Effector CD8-positive, alpha-beta T cell (primary cell): ENCODE data around the gene BCAS2.

Experiments used
- DNase-seq: peaks from one replicate; lab custom pipeline; 2025; lab: John Stamatoyannopoulos, UW

BCAS2 gene

DNA sequence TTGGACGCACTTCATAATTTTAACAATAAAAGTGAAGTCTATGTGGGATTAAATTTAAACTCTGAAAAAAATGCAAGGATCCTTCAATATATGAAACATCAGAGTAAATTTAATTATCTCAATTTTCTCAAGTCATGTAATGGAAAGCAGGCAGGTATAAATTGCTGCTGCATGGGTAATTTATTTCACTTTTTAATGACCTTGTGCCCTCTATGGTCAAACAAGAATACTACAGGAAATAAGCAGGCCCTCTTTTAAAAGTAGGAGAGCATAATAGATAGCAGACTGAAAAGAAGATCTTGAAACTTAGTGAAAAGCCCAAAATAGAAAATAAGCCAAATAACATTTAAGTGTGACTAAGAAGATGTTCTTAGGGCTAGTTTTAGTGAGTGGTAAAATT lies 22.9 kb downstream of the BCAS2 start:
- DNase-seq = no peak

DNA sequence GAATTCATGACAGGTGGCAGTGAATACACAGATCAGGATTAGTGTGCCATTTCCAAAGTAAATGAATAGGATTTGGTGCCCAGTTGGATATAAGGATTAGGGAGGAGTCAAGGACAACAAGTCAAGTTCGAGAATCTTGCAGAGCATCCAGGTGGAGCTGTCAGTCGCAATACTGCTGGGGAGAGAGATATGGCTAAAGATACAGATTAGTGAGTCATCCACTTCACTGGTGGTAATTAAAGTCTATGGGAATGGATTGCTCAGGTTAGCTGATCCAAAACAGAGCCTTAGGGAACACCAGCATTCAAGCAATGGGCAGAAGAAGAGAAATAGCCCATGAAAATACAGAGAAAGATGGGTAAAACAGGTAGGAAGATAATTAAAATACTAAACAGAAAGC lies 26.8 kb downstream of the BCAS2 start:
- no peak for DNase-seq

DNA sequence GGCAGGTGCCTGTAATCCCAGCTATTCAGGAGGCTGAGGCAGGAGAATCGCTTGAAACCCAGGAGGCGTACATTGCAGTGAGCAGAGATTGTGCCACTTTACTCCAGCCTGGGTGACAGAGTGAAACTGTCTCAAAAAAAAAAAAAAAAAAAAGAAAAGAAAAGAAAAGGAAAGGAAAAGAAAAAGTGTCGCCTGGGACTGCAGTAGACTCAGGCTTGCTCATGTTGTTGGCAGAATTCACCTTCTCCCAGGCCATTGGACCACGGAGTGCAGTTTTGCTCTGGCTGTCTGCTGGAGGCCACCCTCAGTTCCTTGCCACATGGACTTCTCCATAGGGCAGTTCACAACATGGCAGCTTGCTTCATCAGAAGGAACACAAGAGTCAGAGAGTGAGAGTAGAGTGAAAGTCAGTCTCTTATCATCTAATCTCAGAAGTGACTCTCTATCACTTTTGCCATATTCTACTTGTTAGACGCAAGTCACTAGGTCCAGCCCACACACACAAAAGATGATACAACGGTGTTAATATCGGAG lies 29.2 kb downstream of the BCAS2 start:
- no peak for DNase-seq

DNA sequence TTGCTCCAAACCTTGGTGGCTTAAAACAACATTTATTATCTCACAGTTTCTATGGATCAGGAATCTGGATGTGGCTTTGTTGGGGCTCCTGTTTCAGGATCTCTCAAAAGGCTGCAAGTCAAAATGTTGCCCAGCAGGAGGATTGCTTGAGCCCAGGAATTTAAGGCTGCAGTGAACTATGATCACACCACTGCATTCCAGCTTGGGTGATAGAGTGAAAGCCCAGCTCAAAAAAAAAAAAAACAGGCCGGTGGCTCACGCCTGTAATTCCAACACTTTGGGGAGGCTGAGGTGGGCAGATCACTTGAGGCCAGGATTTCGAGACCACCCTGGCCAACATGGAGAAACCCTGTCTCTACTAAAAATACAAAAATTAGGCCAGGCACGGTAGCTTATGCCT lies 30.0 kb downstream of the BCAS2 start:
- DNase-seq = no peak

DNA sequence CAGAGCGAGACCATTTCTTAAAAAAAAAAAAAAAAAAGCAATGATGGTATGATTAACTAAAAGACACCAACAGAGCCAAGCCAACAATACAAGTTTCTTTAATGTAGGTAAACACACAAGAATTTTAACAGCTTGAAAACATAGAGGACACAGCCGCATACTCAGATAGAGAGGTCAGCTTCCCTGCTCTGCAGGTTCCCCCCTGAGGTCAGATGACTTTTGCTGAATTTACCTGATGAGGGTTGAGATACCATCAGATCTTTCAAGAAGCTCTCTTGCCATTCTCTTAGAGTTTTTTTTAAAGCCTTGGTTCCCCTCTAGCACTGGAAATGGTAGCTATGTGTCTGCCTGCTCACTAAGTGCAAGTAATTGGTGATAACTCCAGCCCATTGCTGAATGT lies 31.1 kb downstream of the BCAS2 start:
- no peak for DNase-seq

DNA sequence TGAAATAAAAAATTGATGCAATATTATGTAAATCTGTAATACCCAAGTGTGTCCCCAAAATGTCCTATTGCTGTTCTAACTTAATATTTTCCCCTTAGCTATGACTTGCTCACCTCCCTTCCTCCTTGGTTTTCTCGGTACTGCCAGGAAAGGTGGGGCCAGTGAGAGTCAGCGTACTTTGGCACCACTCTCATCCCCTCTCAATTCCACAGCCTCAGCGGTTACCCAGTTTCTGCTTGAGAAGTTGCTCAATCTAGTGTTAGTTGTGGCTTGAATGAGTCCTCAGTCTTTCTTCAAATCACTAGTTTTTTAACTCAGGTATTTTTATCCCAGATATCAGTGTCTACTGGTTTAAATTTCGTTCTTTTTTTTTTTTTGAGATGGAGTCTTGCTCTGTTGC lies 32.3 kb downstream of the BCAS2 start:
- no peak for DNase-seq

DNA sequence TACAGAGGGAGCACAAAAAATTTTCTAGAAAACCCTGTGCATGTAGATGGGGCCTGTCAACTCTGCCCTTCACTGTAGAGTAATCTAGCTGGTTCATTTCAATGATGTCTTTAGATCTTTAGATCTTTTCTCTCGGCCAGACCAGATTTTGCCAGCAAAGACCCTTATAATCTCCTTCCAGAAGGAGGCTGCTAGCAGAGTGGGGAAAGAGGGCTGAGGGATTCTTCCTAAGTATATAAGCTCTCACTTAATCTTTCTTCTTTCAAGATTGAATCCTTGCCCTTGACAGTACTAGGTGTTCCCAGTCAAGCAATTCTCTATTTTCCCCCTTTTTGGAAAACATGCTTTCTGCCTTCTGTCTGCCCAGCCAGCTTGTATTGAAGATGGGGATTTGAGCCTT lies 34.3 kb downstream of the BCAS2 start:
- DNase-seq = no peak

DNA sequence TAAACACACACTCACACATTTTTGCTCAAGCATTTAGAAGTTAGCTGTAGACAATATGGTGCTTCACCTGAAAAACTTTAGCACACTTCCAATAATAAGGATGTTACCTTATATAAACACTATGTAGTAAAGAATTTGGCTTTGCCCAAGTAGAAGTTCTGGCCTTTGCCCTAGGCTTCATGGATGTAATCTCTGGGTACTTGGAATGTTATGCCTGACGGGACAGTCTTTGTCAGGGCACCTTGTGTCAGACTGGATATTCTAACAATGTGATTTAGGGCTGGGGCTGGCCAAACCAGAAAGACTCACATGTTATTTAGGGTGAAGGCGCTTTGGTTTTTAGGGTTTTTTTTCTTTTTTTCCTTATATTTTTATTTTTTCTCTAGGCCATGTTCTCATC lies 35.6 kb downstream of the BCAS2 start:
- DNase-seq = no peak

DNA sequence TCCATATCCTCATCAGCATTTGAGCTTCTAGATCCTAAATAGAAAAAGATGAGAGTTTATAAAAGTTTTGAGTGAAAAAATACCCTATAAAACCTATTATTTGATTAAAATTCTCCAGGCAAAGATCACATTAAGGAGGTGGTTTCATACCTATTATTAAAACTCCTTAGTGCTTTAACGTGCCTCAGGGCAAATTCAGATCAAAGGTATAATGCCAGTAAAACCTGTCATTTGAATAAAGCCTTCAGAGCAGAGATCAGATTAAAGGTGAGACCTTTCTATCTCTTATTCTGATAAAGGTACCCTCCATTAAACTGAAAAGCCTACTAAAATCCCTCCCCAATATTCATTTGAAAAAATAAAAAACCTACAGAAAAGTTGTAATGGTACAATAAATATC lies 36.1 kb downstream of the BCAS2 start:
- DNase-seq = no peak

DNA sequence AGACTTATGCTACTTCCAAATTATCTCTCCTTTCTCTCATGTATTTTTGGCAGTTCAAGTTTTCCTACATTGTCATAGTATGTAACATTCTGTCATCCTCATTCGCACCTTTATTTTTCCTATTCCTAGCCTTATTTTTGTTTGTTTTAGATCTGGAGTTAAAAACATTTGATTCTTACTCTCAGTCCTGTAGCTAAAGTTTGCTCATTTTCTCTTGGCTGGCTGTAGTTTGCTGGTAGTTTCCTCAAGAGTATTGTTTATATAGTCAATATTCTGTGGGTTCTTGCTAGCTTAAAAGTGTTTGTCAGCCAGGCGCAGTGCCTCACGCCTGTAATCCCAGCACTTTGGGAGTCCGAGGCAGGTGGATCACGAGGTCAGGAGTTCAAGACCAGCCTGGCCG lies 40.6 kb downstream of the BCAS2 start:
- DNase-seq = no peak

DNA sequence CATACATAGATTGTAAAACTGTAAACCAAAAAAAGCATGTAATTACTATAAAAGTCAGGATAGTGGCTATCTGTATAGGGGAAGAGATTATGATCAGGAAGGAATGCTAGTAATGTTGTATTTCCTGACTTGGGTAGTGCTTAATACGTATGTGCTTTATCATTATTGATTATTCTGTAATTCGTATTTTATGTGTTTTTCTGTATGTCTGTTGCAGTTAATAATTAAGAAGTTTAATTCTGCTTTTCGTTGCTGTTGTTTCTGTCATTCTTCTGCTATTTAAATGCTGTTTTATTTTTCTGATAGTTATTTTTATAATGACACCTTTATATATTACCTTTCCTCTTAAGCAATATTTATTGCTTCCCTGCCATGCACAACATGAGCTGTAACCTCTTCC lies 41.1 kb downstream of the BCAS2 start:
- no peak for DNase-seq

DNA sequence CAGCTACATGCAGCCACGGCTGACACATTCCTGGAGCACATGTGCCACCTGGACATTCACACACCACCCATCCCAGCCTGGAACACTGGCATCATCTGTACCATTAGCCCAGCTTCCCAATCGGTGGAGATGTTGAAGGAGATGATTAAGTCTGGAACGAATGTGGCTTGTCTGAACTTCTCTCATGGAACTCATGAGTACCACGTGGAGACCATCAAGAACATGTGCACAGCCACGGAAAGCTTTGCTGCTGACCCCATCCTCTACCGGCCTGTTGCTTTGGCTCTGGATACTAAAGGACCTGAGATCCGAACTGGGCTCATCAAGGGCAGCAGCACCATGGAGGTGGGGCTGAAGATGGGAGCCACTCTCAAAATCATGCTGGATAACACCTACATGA lies 45.4 kb downstream of the BCAS2 start:
- DNase-seq = no peak

DNA sequence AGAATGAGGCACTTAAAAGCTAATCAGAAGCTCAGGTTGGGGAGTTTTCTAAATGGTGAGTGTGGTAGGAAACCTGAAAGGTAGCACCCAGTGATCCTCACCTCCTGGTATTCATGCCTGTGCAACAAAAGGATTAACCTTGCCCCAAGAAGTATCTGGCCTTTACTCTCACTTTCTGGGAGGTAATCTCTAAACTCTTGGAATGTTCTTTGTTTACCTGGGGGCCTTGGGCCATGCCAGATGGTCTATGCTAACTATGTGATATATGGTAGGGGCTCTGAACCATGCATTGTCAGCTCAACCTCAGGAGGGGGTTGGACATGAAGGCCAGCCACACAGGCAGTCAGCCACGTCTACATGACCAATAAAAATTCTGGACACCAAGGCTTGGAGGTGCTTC lies 46.0 kb downstream of the BCAS2 start:
- DNase-seq = no peak

DNA sequence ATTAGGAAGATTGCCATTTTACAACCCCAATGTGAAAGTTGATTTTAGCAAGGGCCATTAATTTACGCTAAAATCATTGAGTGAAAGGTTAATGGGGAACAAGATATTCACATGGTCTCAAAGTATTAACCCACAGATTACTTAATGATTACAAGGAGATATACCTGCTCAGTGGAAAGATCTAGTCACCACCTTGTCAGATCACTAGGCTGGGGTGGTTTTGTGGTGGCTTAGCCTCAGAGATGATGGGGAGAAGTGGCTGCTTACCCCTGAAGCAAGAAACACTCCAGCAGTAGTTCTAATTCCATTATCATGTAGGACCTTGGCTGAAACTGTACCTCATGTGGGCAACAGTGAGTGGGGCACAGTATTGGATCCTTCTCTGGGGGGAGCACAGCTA lies 50.3 kb downstream of the BCAS2 start:
- DNase-seq = no peak

DNA sequence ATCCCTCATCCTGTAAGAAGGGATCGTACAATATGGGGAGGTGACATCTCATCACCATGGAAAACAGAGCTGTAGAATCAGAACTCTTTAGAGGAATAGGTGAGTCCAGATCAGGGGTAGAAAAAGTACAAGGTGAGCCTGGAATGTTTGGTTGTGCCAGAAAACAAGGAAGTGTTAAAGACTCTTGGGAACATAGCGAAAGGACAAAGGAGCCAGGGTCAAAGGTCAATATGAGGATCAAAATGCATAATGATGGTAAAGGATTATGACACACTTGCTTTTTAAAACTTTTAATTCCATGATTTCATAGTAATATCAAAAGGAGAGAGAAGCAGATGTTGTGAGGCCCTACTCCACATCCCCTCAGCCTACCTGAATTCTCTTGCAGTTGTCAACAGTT lies 51.2 kb downstream of the BCAS2 start:
- DNase-seq = no peak

DNA sequence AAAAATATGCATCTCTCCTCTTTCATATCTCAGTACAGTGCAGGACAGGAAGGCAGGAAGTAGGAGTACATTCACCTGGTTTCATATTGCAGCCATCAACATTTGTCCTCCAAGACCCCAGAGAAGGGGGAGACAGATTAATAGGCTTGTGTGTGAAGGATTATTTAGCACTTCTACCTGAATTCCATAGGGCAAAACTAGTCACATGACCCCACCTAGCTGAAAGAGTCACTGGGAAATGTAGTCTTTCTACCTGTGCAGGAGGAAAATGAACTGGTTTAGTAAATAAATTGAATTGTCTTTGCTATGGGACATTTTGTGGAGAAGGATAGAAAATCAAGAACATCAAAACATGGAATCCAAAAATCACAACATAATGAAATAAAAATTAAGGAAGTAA lies 56.5 kb downstream of the BCAS2 start:
- DNase-seq = no peak

DNA sequence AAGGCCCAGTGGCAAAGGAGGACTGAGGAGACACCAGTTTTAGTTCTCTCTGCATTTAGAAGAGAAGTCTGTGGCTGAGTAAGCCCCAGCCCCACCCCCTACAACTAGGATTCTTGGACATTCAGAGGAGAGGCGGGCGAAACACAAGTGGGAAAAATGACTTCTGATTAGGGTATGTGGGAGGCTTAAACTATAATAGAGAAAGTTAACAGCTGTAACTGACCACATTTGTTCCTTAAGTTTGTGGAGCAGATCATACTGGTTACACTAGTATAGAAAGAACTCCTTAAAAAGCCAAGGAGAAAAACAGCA lies 59.2 kb downstream of the BCAS2 start:
- DNase-seq = no peak

DNA sequence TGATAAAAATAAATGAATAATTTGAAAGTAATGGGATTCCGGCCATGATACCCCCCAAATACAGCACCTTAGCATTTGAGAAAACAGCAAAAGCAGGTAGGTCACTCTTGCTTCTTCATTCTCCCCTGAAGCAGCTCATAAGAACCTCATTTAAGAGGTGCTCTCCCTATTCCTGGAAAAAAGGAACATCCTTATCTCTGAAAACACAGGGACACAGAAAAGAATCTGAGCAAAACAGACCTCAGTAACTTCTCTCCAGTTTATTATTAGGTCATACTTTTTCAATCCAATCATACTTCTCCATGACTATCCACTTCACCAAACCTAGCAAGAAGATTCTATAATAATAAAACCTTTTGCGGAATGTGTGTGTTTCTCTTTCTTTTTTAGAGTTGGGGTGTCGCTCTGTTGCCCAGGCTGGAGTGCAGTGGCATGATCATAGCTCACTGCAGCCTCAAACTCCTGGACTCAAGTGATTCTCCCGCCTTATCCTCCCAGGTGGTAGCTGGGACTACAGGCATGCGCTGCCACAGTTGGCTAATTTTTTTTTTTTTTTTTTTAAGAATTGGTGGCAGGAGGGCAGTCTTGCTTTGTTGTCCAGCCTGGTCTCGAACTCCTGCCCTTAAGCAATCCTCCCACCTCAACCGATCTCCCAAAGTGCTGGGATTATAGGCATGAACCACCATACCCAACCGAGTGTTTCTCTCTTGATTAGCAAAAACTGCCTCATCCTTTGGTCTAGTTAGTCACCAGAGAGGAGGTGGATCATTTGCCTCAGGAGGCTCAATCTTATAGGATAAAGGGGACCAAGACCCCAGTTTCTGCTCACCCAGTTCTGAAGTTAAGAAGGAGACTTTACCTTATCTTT lies 59.8 kb downstream of the BCAS2 start:
- DNase-seq = no peak
